LHCN-M2 (cell line): ENCODE data around the gene ZDHHC14. TPM values are rescaled to one million over a fixed set of nuclear protein-coding genes. Genes with fewer than 3 reads are reported as not detected.

Source experiments
- DNase-seq: peaks from one replicate; pipeline ENCODE4 v3.0.0-alpha.2; 2012; ENCODE audit warnings: low read depth
- total RNA-seq: library from RNA; depleted of rRNA; stranded (reverse); fragments of >200 nt; gene quantifications from 2 replicates; pipeline ENCODE4 v1.2.3, GENCODE V29; 2014

The ZDHHC14 gene
- total RNA-seq, 1 experiment from 2014 or later = 2.2 TPM

GRCh38 chr6:157516319-157517026, 135.5 kb downstream of the ZDHHC14 start:
- DNase-seq = no peak

- no peak for DNase-seq
These were observed 136.8 kb downstream of the ZDHHC14 start for GRCh38 chr6:157517601-157518359.

GRCh38 chr6:157518397-157519250, 137.6 kb downstream of the ZDHHC14 start:
- no peak for DNase-seq

GRCh38 chr6:157519255-157520116, 138.5 kb downstream of the ZDHHC14 start:
- no peak for DNase-seq

- DNase-seq = no peak
These were observed 139.1 kb downstream of the ZDHHC14 start for GRCh38 chr6:157520117-157520406.

- DNase-seq = no peak
These were observed 139.8 kb downstream of the ZDHHC14 start for GRCh38 chr6:157520596-157521361.

GRCh38 chr6:157521362-157522335, 140.7 kb downstream of the ZDHHC14 start:
- DNase-seq = no peak

- DNase-seq = no peak
These were observed 141.5 kb downstream of the ZDHHC14 start for GRCh38 chr6:157522472-157522871.

GRCh38 chr6:157524735-157525134, 143.7 kb downstream of the ZDHHC14 start:
- no peak for DNase-seq

- no peak for DNase-seq
These were observed 144.4 kb downstream of the ZDHHC14 start for GRCh38 chr6:157525292-157525889.

- no peak for DNase-seq
These were observed 145.0 kb downstream of the ZDHHC14 start for GRCh38 chr6:157525918-157526425.

- no peak for DNase-seq
These were observed 146.5 kb downstream of the ZDHHC14 start for GRCh38 chr6:157527471-157527907.

- peak; percentile 79 for DNase-seq
These were observed 148.1 kb downstream of the ZDHHC14 start for GRCh38 chr6:157528931-157529653.

- DNase-seq = no peak
These were observed 148.7 kb downstream of the ZDHHC14 start for GRCh38 chr6:157529654-157530039.

GRCh38 chr6:157530126-157530525, 149.1 kb downstream of the ZDHHC14 start:
- DNase-seq = no peak

- no peak for DNase-seq
These were observed 149.8 kb downstream of the ZDHHC14 start for GRCh38 chr6:157530724-157531168.

- DNase-seq = no peak
These were observed 150.4 kb downstream of the ZDHHC14 start for GRCh38 chr6:157531169-157531985.
